ENCODE measurements around the gene VIM. TPM values are rescaled to one million over a fixed set of nuclear protein-coding genes. Genes with fewer than 3 reads are reported as not detected.

VIM gene
- total RNA-seq, 1 donor from 2014 or later, result 193 TPM

DNA sequence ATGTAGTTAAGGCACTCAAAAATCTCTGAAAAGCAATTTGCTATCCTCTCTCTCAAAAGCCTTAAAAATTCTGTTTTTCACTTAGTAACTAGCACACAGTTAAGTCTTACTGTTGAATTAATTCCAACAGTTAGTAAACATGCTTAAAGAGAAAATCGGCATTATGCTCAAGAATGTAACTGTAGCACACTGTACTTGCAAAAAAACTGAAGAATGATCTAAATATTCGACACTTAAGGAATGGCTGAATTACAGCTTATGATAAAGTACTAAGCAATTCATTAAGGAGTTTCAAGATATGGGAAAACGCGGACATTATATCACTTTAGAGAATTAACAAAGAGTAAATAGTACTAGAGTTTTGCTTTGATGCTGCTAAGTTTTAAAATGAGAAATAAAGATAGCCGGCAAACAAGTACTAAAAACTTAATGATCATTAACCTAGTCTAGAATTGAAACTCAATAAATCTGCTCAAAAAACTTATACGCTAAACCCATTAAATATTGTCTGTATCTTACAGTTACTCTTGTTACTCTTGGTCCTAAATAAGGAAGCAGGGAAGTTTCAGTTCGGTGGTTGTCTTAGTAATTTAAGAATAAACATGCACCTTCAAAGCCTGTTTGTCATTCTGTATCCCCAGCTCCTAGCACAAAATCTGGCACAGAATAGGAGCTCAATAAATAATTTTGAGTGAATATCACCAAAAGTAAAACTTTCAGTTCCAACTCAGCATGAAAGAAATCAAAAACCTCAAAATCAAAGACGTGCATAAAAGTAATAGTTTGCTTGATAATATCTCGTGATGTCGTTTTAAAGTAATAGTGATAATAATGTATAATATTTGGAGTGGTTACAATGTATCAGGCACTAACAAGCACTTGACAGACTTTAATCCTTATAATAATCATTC, 27.8 kb upstream of the VIM start:
- intact Hi-C loops (cut with micrococcal nuclease), result loop anchor here (2.0 to 10.0 kb wide), 5 partner anchors 55 to 1455 kb away; partner anchors contain the start of genes ARL5B, MINDY3, NSUN6 and PTER
- Mint-ChIP-seq H3K4me3 (peak overlapping the region; percentile 84), H3K4me1 (ENCODE audit: low read depth) (peaks cover 26% of the 10 kb centered on the region), H3K27me3 (ENCODE audit: insufficient read depth) (peaks cover 2% of the 10 kb centered on the region), H3K9me3 (no peaks in the 10 kb centered on the region), H3K36me3 (ENCODE audit: low read depth) (peaks cover 2% of the 10 kb centered on the region), H3K27ac (peak overlapping the region; percentile 77)
- DNase-seq (ENCODE audit: low spot score), result no peak

- Mint-ChIP-seq H3K27ac (peak within 1 kb of the TSS; percentile 77), H3K9me3 (no peaks in the 10 kb centered on the region), H3K27me3 (ENCODE audit: insufficient read depth) (peaks cover 2% of the 10 kb centered on the region), H3K36me3 (ENCODE audit: low read depth) (peaks cover 2% of the 10 kb centered on the region), H3K4me3 (peak within 1 kb of the TSS; percentile 84), H3K4me1 (ENCODE audit: low read depth) (peaks cover 27% of the 10 kb centered on the region)
- intact Hi-C loops (cut with micrococcal nuclease), result loop anchor here (1.0 to 10.0 kb wide), 10 partner anchors 15 to 1454 kb away; partner anchors contain the start of genes ARL5B, MINDY3, NSUN6 and PTER
- DNase-seq (ENCODE audit: low spot score), result peak; percentile 78
Measured at GRCh38 chr10:17200912-17201793, 26.9 kb upstream of the VIM start, which contains the start of gene TRDMT1. Gene TRDMT1, minus strand, starts transcription at chr10:17201672. Its CDS starts 38 bp downstream, at chr10:17201634.

DNA sequence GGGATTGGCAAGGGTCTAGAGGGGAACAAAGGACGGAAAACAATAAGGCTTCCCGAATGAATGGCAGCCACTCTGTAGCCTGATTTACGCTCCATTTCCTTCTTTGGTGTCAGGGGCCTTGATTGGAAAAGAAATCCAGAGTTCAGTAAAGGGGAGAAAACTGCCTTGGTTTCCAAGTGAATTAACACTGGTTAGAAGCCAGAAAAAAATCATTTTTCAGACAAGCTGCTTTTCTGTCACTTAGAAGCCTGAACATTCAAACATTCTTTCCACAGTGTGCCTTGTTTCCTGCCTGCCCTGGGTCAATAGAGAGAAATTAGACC, 26.3 kb upstream of the VIM start:
- Mint-ChIP-seq H3K4me1 (ENCODE audit: low read depth) (peaks cover 33% of the 10 kb centered on the region), H3K27ac (peak overlapping the region; percentile 77), H3K4me3 (peak overlapping the region; percentile 84), H3K36me3 (ENCODE audit: low read depth) (no peaks in the 10 kb centered on the region), H3K9me3 (no peaks in the 10 kb centered on the region), H3K27me3 (ENCODE audit: insufficient read depth) (peaks cover 2% of the 10 kb centered on the region)
- no peak for DNase-seq (ENCODE audit: low spot score)
- intact Hi-C loops (cut with micrococcal nuclease), result loop anchor here (1.0 to 10.0 kb wide), 10 partner anchors 15 to 1453 kb away; partner anchors contain the start of genes ARL5B, MINDY3, NSUN6 and PTER

- no peaks in the 10 kb centered on the region for H3K36me3 Mint-ChIP-seq (ENCODE audit: low read depth)
- H3K27me3 Mint-ChIP-seq (ENCODE audit: insufficient read depth), result peaks cover 2% of the 10 kb centered on the region
- DNase-seq (ENCODE audit: low spot score), result no peak
- no peaks in the 10 kb centered on the region for H3K9me3 Mint-ChIP-seq
- H3K4me3 Mint-ChIP-seq, result peak overlapping the region; percentile 11
- intact Hi-C loops (cut with micrococcal nuclease), result loop anchor here (10.0 kb wide), 2 partner anchors 1338 to 1452 kb away; partner anchors contain the start of genes ARL5B, MINDY3 and NSUN6
- H3K4me1 Mint-ChIP-seq (ENCODE audit: low read depth), result peaks cover 36% of the 10 kb centered on the region
- peak overlapping the region; percentile 19 for H3K27ac Mint-ChIP-seq
Measured at GRCh38 chr10:17202506-17202905, 25.5 kb upstream of the VIM start.

GRCh38 chr10:17202999-17203398, 25.0 kb upstream of the VIM start:
- Mint-ChIP-seq H3K4me3 (no peak overlapping the region), H3K27me3 (ENCODE audit: insufficient read depth) (peaks cover 2% of the 10 kb centered on the region), H3K9me3 (no peaks in the 10 kb centered on the region), H3K27ac (no peak overlapping the region), H3K4me1 (ENCODE audit: low read depth) (peaks cover 36% of the 10 kb centered on the region), H3K36me3 (ENCODE audit: low read depth) (no peaks in the 10 kb centered on the region)
- intact Hi-C loops (cut with micrococcal nuclease), result loop anchor here (10.0 kb wide), 2 partner anchors 1338 to 1452 kb away; partner anchors contain the start of genes ARL5B, MINDY3 and NSUN6
- no peak for DNase-seq (ENCODE audit: low spot score)

GRCh38 chr10:17203416-17203815, 24.6 kb upstream of the VIM start:
- Mint-ChIP-seq H3K27ac (no peak overlapping the region), H3K4me1 (ENCODE audit: low read depth) (peaks cover 38% of the 10 kb centered on the region), H3K4me3 (no peak overlapping the region), H3K36me3 (ENCODE audit: low read depth) (no peaks in the 10 kb centered on the region), H3K9me3 (no peaks in the 10 kb centered on the region), H3K27me3 (ENCODE audit: insufficient read depth) (peaks cover 2% of the 10 kb centered on the region)
- intact Hi-C loops (cut with micrococcal nuclease), result loop anchor here (10.0 kb wide), 2 partner anchors 1339 to 1451 kb away; partner anchors contain the start of genes ARL5B, MINDY3 and NSUN6
- no peak for DNase-seq (ENCODE audit: low spot score)

DNA sequence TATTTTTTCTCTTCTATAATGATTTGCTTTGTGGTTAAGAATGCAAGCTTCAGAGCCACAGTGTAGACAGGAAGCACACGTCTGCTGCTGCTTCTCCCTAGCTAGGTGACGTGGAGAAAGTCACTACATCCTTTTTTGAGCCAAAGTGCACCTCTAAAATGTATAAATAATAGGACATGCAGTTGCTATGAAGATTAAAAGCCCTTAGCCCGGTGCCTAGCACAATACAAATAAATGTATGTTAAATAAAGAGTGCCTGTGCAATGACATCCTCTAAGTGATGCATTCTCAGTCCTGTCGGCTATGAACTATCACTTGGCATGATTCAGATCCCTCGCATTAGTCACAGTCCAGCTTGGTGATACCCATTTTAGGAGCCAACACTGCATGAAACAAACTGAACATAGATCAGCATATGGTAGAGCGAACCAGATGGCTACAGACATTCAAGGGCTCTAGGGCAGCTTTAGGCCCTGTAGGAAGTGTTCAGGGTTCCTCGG, 21.8 kb upstream of the VIM start:
- DNase-seq (ENCODE audit: low spot score), result peak; percentile 8
- Mint-ChIP-seq H3K4me1 (ENCODE audit: low read depth) (peaks cover 27% of the 10 kb centered on the region), H3K27ac (peak overlapping the region; percentile 56), H3K9me3 (no peaks in the 10 kb centered on the region), H3K27me3 (ENCODE audit: insufficient read depth) (no peaks in the 10 kb centered on the region), H3K36me3 (ENCODE audit: low read depth) (no peaks in the 10 kb centered on the region), H3K4me3 (peak overlapping the region; percentile 6)
- intact Hi-C loops (cut with micrococcal nuclease), result loop anchor here (1.0 to 10.0 kb wide), 3 partner anchors 10 to 1449 kb away; partner anchors contain the start of genes ARL5B, MINDY3 and NSUN6

- no peaks in the 10 kb centered on the region for H3K9me3 Mint-ChIP-seq
- peaks cover 37% of the 10 kb centered on the region for H3K4me1 Mint-ChIP-seq (ENCODE audit: low read depth)
- intact Hi-C loops (cut with micrococcal nuclease), result loop anchor here (10.0 kb wide), 2 partner anchors 1344 to 1446 kb away; partner anchors contain the start of genes ARL5B, MINDY3 and NSUN6
- no peak overlapping the region for H3K27ac Mint-ChIP-seq
- H3K27me3 Mint-ChIP-seq (ENCODE audit: insufficient read depth), result no peaks in the 10 kb centered on the region
- H3K36me3 Mint-ChIP-seq (ENCODE audit: low read depth), result peaks cover 5% of the 10 kb centered on the region
- no peak for DNase-seq (ENCODE audit: low spot score)
- H3K4me3 Mint-ChIP-seq, result no peak overlapping the region
Measured at GRCh38 chr10:17208476-17208875, 19.6 kb upstream of the VIM start.

GRCh38 chr10:17209302-17209701, 18.7 kb upstream of the VIM start:
- no peak for DNase-seq (ENCODE audit: low spot score)
- peaks cover 7% of the 10 kb centered on the region for H3K36me3 Mint-ChIP-seq (ENCODE audit: low read depth)
- no peaks in the 10 kb centered on the region for H3K9me3 Mint-ChIP-seq
- H3K4me1 Mint-ChIP-seq (ENCODE audit: low read depth), result peaks cover 35% of the 10 kb centered on the region
- intact Hi-C loops (cut with micrococcal nuclease), result loop anchor here (10.0 kb wide), 2 partner anchors 1345 to 1445 kb away; partner anchors contain the start of genes ARL5B, MINDY3 and NSUN6
- H3K27me3 Mint-ChIP-seq (ENCODE audit: insufficient read depth), result no peaks in the 10 kb centered on the region
- H3K4me3 Mint-ChIP-seq, result no peak overlapping the region
- H3K27ac Mint-ChIP-seq, result no peak overlapping the region

DNA sequence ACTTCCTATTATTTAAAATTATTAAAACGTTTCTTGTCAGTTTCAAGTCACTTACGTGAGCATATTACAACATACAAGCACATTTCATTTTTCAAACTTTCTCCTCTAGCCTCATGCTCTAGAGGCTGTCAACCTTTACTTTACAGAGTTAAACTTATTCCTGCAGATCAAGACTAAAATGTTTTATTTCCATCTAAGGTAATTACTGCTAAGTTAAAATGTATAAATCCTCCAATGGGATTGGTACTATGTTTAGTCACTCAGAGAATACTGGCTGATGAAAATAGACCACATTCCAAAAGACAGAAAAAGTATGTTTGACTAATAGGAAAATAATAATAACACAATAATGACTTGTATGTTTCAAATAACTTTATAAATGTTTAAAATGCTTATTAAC, 18.2 kb upstream of the VIM start:
- Mint-ChIP-seq H3K36me3 (ENCODE audit: low read depth) (peaks cover 9% of the 10 kb centered on the region), H3K27me3 (ENCODE audit: insufficient read depth) (no peaks in the 10 kb centered on the region), H3K4me1 (ENCODE audit: low read depth) (peaks cover 35% of the 10 kb centered on the region), H3K9me3 (no peaks in the 10 kb centered on the region), H3K27ac (no peak overlapping the region), H3K4me3 (no peak overlapping the region)
- intact Hi-C loops (cut with micrococcal nuclease), result loop anchor here (10.0 kb wide), 2 partner anchors 1345 to 1445 kb away; partner anchors contain the start of genes ARL5B, MINDY3 and NSUN6
- DNase-seq (ENCODE audit: low spot score), result no peak

DNA sequence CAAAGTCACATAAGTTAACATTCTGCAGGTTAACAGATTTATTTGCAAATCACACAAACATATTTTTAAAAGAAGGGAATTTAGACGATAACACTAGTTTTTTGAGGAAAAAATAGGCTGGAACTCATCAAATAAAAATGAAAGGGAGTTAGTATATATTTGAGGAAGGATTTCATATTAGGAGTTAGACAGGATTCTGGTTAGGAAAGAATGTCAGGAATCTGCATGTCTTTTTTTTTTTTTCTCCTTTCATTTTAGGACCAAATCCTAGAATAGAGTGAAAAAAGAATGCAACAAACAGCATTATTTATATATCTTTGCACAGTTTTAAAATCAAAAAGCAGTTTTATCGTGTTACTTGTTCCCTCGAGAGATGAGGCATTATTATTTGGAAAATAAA, 17.7 kb upstream of the VIM start:
- Mint-ChIP-seq H3K27ac (no peak overlapping the region), H3K4me1 (ENCODE audit: low read depth) (peaks cover 40% of the 10 kb centered on the region), H3K9me3 (no peaks in the 10 kb centered on the region), H3K27me3 (ENCODE audit: insufficient read depth) (no peaks in the 10 kb centered on the region), H3K4me3 (no peak overlapping the region), H3K36me3 (ENCODE audit: low read depth) (peaks cover 10% of the 10 kb centered on the region)
- DNase-seq (ENCODE audit: low spot score), result no peak
- intact Hi-C loops (cut with micrococcal nuclease), result no loop called here

DNA sequence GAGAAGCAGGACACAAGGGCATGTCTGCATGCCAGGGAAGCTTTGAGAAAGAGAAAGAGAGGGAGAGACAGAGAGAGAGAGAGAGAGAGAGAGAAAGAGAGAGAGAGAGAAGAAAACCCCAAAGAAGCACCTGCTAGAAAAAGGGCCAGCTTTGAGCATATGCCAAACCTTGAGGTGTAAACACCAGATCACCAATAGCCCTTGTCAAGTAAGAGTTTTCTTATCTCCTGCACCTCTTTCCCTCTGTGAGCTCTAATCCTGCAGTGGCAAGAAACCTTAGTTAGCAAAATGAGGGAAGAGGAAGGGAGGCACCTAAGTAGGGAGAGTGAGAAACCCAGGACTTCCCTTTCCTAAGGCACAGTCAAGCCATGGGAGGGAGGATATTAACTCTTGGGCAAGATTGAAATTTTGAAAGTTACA, 15.2 kb upstream of the VIM start:
- Mint-ChIP-seq H3K9me3 (no peaks in the 10 kb centered on the region), H3K36me3 (ENCODE audit: low read depth) (peaks cover 17% of the 10 kb centered on the region), H3K4me3 (no peak overlapping the region), H3K27me3 (ENCODE audit: insufficient read depth) (no peaks in the 10 kb centered on the region), H3K27ac (no peak overlapping the region), H3K4me1 (ENCODE audit: low read depth) (peaks cover 51% of the 10 kb centered on the region)
- no peak for DNase-seq (ENCODE audit: low spot score)
- intact Hi-C loops (cut with micrococcal nuclease), result no loop called here

Data from activated T-helper 1 cell treated with anti-CD3 and anti-CD28 coated beads, Interleukin-12 subunit alpha, Interleukin-12 subunit beta, Interleukin-2, Interleukin-4 antibody, amounts not matched to agents 30 ng/mL and 10 ng/mL and 1 ng/mL, durations not matched to agents 14 hours and 24 hours and 36 hours (primary cell).